HG02798 (cell line): ENCODE data around the gene LSM12.

Experiments used
- ATAC-seq: cut with Tn5 transposase; IDR thresholded peaks from one replicate; pipeline ENCODE4 v1.9.1; 2021; ENCODE audit warnings: mild to moderate bottlenecking; ENCODE audit not compliant: unreplicated experiment, poor library complexity

Gene LSM12

DNA sequence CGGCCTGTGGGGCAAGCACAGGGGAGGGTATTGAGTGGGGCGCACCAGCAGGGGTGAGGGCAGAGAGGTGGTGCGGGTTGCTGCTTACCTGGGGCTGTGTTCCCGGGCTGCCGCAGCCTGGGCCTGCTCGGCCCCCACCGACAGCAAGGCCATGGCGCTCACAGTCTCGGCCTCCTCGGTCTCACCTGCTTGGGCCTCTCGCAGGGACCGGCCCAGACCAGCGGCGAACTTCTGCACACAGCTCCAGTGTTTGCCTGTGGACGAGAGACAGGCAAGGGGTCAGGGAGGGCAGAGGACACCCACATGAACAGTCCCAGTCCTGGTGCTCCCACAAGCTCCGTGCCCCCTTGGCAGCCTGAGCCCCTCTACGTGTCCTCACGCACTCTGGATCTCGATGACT lies 11.9 kb upstream of the LSM12 start:
- no peak for ATAC-seq

- ATAC-seq = no peak
Measured at GRCh38 chr17:44077595-44077909, 11.1 kb upstream of the LSM12 start.

DNA sequence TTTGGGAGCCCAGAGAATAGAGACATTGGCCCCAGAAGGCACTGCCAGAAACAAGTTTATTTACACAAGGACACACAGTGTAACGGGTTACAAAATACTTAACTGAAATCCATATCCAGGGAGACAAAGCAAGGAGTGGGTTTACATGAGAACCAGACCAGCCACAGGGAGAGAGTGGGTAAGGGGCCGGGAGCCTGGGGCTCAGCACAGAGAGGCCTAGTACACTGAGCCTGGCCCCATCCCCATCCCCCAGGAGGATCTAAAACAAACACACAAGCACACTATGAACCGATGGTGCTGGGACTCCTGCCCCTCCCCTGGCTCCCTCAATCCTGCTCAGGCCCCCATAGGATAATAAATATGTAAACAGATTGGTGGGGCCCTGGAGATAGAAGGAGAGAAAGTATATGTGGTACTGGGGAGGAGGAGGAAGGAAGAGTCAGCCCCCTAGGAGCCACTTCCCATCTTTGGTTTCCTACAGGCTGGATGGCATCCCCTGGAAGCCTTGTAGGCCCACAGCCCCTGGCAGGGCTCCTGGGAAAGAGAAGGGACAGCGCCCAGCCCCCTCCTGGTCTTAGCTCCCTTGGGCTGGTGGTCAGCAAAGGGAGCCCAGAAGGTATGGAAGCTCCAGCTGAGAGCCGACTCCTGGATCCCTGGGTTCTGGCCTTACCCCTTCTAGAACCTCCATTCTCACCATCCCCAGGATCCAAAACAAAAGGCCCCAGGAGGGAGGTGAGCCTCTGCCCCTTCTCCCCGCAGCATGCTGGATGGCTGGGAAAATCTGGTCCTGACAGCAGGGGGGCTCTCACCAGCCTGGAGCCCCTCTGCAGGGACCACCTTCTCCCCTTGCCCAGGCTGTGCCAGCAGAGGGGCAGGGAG lies 10.5 kb upstream of the LSM12 start:
- ATAC-seq = no peak

DNA sequence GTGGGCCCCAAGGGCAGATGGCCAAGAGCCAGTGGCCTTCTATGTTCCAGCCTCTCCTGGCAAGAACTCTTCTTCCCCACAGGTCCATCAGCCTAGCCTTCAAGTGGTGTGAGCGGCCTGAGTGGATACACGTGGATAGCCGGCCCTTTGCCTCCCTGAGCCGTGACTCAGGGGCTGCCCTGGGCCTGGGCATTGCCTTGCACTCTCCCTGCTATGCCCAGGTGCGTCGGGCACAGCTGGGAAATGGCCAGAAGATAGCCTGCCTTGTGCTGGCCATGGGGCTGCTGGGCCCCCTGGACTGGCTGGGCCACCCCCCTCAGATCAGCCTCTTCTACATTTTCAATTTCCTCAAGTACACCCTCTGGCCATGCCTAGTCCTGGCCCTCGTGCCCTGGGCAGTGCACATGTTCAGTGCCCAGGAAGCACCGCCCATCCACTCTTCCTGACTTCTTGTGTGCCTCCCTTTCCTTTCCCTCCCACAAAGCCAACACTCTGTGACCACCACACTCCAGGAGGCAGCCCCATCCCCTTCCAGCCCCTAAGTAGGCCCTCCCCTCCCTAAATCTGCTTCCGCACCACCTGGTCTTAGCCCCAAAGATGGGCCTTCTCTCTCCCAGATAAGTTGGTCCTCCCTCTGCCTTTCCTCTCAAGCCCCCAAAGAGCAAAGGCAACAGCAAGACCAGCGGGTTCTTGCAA lies 9.3 kb upstream of the LSM12 start:
- ATAC-seq = no peak

DNA sequence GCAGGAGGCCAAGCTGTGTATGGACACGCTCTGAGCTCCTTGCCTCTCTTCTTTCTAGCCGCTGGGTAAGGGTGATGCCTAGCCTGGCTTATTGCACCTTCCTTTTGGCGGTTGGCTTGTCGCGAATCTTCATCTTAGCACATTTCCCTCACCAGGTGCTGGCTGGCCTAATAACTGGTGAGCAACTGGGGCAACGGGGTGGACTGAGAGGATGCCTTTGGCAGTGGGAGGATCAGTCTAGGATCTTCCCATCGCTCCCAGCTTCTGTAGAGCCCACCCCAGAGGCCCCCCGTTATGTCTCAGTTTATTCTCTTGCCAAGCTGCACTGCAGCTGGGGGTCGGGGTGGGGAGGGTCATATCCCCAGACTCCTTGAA lies 8.4 kb upstream of the LSM12 start:
- ATAC-seq = no peak

DNA sequence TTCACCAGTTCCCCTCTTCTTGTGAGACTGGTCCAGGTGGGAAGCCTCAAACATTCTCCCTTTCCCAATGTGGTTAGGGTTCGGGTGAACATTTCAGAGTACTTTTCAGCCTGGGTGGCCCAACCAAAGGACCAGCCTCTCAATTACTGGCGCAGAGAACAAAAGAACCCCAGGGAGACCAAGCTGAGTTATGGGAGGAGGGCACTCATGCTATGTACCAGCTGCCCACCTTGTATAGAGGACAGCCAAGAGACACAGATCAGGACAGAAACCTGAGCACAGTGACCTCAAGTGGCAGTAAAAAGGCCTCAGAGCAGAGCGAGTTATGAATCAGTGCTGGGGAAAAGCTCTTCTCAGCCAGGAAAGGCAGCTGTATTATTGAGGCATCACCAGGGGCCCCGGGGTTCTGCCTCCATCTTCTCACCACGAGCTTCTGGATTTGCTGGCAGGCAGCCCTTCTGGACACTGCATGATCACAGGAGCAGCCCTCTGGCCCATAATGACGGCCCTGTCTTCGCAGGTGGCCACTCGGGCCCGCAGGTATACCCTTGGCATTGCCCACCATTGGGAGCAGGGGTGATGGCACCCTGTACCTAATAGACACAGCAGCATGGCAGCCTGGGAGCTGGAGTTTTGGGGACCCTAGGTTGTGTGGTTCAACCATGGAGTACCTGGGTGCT lies 7.9 kb upstream of the LSM12 start:
- no peak for ATAC-seq

GRCh38 chr17:44071772-44072171 lies 5.3 kb upstream of the LSM12 start:
- no peak for ATAC-seq

DNA sequence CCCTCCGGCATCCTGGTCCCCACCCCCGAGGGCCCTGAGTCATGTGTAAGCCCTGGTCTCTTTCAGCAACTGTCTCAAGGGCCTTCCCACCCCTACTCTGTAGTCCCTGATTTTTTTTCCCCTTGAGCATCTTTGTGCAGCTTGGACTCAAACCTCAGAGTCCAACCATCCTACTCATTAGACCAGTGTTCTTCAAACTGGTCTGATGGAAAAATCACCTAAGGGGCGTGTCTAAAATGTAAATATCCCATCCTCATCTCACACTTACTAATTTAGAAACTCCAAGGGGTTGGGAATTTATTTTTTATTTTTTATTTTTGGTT lies 4.7 kb upstream of the LSM12 start:
- ATAC-seq = no peak

DNA sequence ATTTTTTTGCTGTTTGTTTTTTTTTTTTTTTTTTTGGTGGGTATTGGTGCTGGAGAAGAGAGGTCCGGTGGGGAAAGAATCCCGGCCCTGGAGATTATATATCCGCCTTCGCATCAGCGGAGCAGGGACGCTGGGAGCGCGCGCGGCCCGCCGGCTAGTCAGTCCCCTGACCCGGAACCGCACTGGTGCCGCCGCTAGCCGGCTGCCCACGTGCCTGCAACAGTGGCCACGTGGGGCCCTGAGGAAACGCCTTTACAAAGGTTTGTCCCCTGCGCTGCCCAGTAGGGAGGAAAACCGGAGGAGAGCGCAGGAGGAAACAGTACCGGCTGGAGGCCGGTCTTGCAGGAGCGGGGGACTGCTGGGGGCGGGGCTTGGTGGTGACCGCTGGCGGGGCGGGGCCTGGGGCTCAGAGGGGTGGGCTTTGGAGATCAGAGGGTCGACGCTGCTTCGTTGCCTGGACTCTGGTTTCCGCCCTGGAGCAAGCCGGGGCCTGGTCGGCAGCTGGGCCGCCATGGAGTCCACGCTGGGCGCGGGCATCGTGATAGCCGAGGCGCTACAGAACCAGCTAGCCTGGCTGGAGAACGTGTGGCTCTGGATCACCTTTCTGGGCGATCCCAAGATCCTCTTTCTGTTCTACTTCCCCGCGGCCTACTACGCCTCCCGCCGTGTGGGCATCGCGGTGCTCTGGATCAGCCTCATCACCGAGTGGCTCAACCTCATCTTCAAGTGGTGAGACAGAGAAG lies 4.2 kb upstream of the LSM12 start, which contains the start of gene G6PC3:
G6PC3 (plus strand) TSS at position 281 of the 743 bp plus-strand sequence; CDS start at position 512, 231 bp downstream.
- peak; percentile 79 for ATAC-seq

DNA sequence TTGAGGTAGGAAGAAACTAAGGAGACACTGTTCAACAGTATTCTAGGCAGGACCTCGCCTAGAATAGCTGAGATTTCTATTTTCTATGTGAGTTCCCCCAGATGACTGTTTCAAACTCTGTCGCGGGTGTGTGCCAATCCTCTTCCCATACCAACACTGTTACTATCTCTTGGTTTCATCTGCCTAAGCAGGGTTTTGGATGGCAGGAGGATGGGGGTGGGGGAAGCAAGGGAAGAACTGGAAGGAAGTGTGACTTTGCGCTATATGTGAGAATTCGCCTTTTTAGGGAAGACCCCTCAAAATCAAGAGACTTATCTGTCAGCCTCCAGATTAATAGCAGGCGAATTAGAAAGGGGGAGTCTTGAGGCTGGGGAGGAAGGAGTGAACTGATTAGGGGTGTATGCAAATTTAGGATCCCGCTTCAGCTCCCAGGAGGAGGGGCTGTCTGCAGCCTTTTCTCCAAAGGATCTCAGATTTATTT lies 3.5 kb upstream of the LSM12 start:
- no peak for ATAC-seq

GRCh38 chr17:44067545-44067940 lies 1.1 kb upstream of the LSM12 start:
- ATAC-seq = no peak

GRCh38 chr17:44065668-44066203 lies 735 bp downstream of the LSM12 start:
- no peak for ATAC-seq

DNA sequence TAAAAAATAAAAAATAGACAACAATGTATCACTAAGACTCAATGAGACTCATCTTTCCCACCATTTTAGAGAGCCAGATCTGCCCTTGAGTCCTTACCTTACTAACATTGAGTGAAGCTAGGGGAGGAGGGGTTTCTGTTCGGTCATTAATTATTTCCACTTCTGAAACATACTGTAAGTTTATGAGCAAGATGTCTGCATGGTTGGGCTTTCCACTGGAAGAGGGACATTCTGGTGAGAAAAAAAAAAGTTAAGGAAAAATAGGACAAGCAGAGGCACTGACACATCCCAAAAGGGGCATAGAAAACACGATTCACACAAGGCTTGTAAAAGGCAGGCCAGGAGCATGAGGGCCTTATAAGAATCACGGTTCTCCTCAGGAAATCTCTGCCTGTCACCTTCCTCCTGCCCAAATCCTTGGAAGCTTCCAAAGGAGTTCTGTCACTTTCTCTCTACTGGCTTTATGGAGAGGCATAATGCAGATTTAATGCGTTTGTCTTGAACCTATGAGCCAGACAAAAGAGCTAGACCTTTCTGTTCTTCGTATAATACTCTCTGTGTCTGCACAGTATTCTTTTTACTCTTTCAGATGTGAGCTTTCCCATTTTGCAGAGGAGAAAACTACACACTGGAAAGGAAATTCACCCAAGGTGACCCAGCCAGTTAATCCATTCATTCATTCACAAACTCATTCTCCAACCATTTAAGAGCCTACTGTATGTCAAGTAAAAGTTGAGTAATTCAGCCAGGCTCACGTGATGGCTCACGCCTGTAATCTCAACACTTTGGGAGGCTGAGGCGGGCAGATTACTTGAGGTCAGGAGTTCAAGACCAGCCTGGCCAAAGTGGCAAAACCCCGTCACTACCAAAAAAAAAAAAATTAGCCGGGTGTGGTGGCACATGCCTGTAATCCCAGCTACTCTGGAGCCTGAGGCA lies 2.5 kb downstream of the LSM12 start:
- ATAC-seq = no peak

- ATAC-seq = no peak
Measured at GRCh38 chr17:44062871-44063270, 3.6 kb downstream of the LSM12 start.

- no peak for ATAC-seq
Measured at GRCh38 chr17:44061446-44061845, 5.0 kb downstream of the LSM12 start.

DNA sequence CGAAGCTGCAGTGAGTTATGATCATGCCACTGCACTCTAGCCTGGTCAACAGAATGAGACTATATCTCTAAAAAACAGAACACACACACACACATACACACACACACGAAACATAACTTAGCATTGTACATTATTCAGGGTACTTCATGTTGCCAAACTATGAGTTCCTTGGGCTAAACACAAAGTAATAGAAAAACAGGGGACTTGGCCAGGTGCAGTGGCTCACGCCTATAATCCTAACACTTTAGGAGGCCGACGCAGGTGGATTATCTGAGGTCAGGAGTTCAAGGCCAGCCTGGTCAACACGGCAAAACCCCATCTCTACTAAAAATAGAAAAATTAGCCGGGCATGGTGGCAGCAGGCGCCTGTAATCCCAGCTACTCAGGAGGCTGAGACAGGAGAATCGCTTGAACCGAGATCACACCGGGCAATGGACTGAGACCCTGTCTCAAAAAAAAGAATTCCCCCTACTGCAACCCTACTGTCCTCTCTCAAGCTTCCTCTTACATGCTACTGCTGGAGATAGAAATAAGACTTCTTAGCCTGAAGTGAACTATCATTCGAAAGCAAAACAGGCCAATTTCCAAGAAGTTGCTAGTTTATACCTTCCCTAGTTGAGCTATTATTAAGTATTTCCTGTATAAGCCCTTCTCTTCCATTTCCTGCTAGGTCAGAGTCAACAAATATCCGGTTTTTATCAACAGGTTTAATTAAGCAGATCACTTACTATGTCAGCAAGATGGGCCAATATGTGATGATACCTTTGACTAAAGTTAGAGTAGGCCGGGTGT lies 7.2 kb downstream of the LSM12 start:
- ATAC-seq = no peak

- ATAC-seq = no peak
Measured at GRCh38 chr17:44053125-44053872, 13.2 kb downstream of the LSM12 start.
